ENCODE data around the gene DCC. TPM values are rescaled to one million over a fixed set of nuclear protein-coding genes. Genes with fewer than 3 reads are reported as not detected.

Gene DCC
- total RNA-seq, 1 donor from 2014 or later: not detected

DNA sequence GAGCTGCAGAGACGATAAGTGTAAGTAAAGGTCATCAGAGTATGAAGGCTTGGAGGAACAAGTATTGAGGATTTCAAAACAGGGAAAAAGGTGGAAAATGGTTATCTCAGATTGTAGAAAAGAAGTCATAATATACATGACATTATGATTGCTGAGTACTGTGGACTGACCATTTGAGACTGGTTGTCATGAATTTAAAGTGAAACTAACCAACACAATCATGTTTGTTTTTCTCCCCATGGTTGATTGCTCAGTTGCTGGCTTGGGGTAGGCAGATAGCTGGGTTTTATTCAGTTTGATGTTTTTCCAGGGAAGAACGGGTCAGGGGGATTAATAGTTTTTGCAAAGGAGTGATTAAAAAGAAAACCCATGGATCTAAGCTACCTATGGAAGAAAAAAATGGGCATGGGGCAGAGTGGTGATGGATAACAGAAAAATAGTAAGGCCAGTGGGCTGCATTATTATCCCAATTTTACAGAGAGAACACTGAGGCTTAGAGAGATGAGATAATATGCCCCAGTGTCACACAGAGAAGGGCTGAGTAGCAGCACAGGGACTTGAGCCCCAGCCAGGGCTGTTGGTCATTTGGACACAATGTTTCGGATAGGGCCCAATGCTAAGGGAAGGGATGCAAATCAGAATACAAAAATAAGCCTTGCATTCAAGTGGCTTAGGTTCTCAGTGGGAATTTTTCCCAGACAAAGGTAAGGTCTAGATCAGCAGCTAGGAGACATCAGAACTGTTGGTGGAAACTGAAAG is 885.7 kb downstream of the DCC start:
- TF ChIP-seq, protein P1, sequence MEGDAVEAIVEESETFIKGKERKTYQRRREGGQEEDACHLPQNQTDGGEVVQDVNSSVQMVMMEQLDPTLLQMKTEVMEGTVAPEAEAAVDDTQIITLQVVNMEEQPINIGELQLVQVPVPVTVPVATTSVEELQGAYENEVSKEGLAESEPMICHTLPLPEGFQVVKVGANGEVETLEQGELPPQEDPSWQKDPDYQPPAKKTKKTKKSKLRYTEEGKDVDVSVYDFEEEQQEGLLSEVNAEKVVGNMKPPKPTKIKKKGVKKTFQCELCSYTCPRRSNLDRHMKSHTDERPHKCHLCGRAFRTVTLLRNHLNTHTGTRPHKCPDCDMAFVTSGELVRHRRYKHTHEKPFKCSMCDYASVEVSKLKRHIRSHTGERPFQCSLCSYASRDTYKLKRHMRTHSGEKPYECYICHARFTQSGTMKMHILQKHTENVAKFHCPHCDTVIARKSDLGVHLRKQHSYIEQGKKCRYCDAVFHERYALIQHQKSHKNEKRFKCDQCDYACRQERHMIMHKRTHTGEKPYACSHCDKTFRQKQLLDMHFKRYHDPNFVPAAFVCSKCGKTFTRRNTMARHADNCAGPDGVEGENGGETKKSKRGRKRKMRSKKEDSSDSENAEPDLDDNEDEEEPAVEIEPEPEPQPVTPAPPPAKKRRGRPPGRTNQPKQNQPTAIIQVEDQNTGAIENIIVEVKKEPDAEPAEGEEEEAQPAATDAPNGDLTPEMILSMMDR (IDR thresholded peaks at IDR 0.05): no peak

DNA sequence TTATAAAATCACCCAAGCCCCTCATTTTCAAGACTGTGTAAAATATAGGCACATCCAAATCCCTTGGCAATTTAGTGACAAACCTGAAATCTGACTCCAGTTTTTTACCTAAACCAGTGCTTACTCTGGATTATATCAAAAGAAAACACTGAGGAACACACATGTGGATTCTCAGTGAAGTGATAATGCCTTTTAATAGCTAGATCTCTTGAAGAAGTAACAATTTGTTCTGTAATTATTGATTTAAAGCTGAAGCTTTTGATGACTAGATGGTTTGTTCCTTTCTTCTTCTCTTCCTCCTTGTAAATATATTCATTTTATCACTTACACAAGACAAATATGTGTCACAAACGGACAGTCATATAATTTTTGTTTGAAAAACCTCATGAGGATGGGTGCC is 894.6 kb downstream of the DCC start:
- TF ChIP-seq, protein P1 (IDR thresholded peaks at IDR 0.05): no peak
- Mint-ChIP-seq H3K9me3 (ENCODE audit: low read depth) (no peaks in the 10 kb centered on the region), H3K4me1 (ENCODE audit: low read depth) (no peaks in the 10 kb centered on the region), H3K27ac (ENCODE audit: unreplicated experiment) (no peak overlapping the region), H3K27me3 (ENCODE audit: low read depth) (peaks cover 1% of the 10 kb centered on the region), H3K36me3 (ENCODE audit: low read depth) (no peaks in the 10 kb centered on the region), H3K4me3 (ENCODE audit: unreplicated experiment) (no peak overlapping the region)
- no peak for DNase-seq (ENCODE audit: low spot score)

More for the DNA sequence above, 885.7 kb downstream of the DCC start:
- peaks cover 1% of the 10 kb centered on the region for H3K27me3 Mint-ChIP-seq (ENCODE audit: low read depth)
- H3K9me3 Mint-ChIP-seq (ENCODE audit: low read depth): no peaks in the 10 kb centered on the region
- no peaks in the 10 kb centered on the region for H3K36me3 Mint-ChIP-seq (ENCODE audit: low read depth)
- no peak overlapping the region for H3K27ac Mint-ChIP-seq (ENCODE audit: unreplicated experiment)
- H3K4me1 Mint-ChIP-seq (ENCODE audit: low read depth): no peaks in the 10 kb centered on the region
- H3K4me3 Mint-ChIP-seq (ENCODE audit: unreplicated experiment): no peak overlapping the region
- no peak for DNase-seq (ENCODE audit: low spot score)

DNA sequence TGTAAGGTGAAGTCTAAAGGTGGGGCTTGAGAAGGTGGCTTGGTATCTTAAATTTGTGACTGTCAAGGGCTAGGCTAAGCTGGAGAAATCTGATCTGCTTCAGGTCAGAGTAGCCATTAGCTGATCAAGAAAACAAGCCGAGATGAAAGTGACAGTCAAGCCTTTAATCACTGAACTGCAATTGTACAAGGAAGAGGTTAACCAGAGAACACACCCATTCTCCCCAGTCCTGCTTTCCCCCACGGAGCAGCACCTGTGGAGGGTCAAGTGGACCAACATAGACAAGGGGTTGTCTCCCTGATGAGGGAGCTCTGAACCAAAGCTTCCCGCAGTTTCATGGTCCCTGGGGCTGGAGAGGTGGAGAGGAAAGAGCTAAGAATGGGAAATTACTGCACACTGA is 901.2 kb downstream of the DCC start:
- TF ChIP-seq, protein P1 (IDR thresholded peaks at IDR 0.05): no peak
- H3K4me1 Mint-ChIP-seq (ENCODE audit: low read depth): no peaks in the 10 kb centered on the region
- H3K27ac Mint-ChIP-seq (ENCODE audit: unreplicated experiment): no peak overlapping the region

DNA sequence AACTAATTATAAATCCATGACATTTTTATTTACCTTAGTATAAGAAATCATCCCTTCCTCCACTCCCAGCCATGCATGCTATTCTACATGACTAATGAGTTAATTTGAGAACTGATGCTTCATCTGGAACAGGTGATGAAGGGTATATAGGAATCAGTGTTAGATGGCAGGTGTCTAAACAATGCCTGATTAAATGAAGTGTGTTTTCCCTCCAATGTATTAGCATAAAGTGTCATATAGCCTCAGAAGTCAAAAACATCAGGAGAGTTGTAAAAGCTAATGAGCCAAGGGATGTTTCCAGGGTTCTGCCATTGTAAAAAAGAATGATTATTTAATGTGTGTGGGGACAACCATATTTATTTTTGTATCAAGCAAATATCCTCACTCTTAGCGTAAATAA is 913.8 kb downstream of the DCC start:
- Mint-ChIP-seq H3K4me1 (ENCODE audit: low read depth) (no peaks in the 10 kb centered on the region), H3K36me3 (ENCODE audit: low read depth) (no peaks in the 10 kb centered on the region), H3K27me3 (ENCODE audit: low read depth) (no peaks in the 10 kb centered on the region), H3K27ac (ENCODE audit: unreplicated experiment) (no peak overlapping the region), H3K4me3 (ENCODE audit: unreplicated experiment) (no peak overlapping the region), H3K9me3 (ENCODE audit: low read depth) (peaks cover 14% of the 10 kb centered on the region)
- DNase-seq (ENCODE audit: low spot score): no peak
- TF ChIP-seq, protein P1 (IDR thresholded peaks at IDR 0.05): no peak

More for the DNA sequence above, 901.2 kb downstream of the DCC start:
- Mint-ChIP-seq H3K27me3 (ENCODE audit: low read depth) (no peaks in the 10 kb centered on the region), H3K9me3 (ENCODE audit: low read depth) (peaks cover 3% of the 10 kb centered on the region), H3K4me3 (ENCODE audit: unreplicated experiment) (no peak overlapping the region), H3K36me3 (ENCODE audit: low read depth) (no peaks in the 10 kb centered on the region)
- no peak for DNase-seq (ENCODE audit: low spot score)

DNA sequence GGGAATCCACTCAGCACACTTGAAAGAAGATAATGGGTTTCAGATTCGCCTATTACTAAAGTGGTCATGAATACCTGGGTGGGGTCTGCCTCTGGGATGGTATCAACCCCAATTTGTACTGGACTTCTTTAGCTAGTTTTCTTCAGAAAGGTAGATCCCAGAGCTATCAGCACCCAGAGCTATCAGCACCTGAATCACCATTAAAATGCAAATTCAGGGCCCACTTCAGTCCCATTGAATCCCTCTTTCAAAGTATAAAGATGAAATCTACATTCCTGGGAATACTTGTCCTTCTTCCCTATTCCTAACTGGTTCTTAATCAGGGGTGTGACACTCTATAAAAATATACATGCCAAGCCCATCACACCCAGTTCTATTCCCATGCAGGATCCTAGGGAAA is 914.3 kb downstream of the DCC start:
- no peak for DNase-seq (ENCODE audit: low spot score)
- Mint-ChIP-seq H3K4me1 (ENCODE audit: low read depth) (no peaks in the 10 kb centered on the region), H3K27ac (ENCODE audit: unreplicated experiment) (no peak overlapping the region)

More for the DNA sequence above, 914.3 kb downstream of the DCC start:
- peaks cover 12% of the 10 kb centered on the region for H3K9me3 Mint-ChIP-seq (ENCODE audit: low read depth)
- no peak overlapping the region for H3K4me3 Mint-ChIP-seq (ENCODE audit: unreplicated experiment)
- H3K27me3 Mint-ChIP-seq (ENCODE audit: low read depth): no peaks in the 10 kb centered on the region
- TF ChIP-seq, protein P1 (IDR thresholded peaks at IDR 0.05): no peak
- no peaks in the 10 kb centered on the region for H3K36me3 Mint-ChIP-seq (ENCODE audit: low read depth)

Measured in chondrocyte (in vitro differentiated cells).